CD8-positive, alpha-beta memory T cell (primary cell): ENCODE results near the gene SULT1B1. TPM values are rescaled to one million over a fixed set of nuclear protein-coding genes. Genes with fewer than 3 reads are reported as not detected.
A peak's percentile ranks its signal among the peaks of the same experiment; 100 is the strongest.

Experiments used
- CTCF ChIA-PET: fragments of 350-600 bp; sonication (Branson Sonifier 250); formaldehyde crosslinking; loops from one replicate; lab custom pipeline; 2021; ENCODE audit warnings: antibody characterized with exemption; lab: Charles Lee
- POLR2A ChIA-PET: fragments of 350-600 bp; sonication (Branson Sonifier 250); formaldehyde crosslinking; loops from one replicate; lab custom pipeline; 2021; ENCODE audit warnings: antibody characterized with exemption; lab: Charles Lee
- DNase-seq, 5 donors: peaks; one replicate each; pipeline versions ENCODE4 v3.0.0 to v3.0.0-alpha.2; 2020 to 2022; ENCODE audit warnings: mixed read lengths in 1 of 5
- H3K27ac ChIP-seq: one replicate; pipeline ENCODE4 v1.7.0; 2013; ENCODE audit warnings: low read depth, mild to moderate bottlenecking, low read length, moderate library complexity
- H3K27me3 ChIP-seq: 2 replicates; pipeline ENCODE4 v1.7.0; 2013; ENCODE audit warnings: low read length, mild to moderate bottlenecking; ENCODE audit not compliant: insufficient read depth, poor library complexity, severe bottlenecking
- H3K36me3 ChIP-seq: 2 replicates; pipeline ENCODE4 v1.7.0; 2013; ENCODE audit warnings: mild to moderate bottlenecking, low read length, moderate library complexity; ENCODE audit not compliant: insufficient read depth
- H3K4me1 ChIP-seq: 2 replicates; pipeline ENCODE4 v1.7.0; 2013; ENCODE audit warnings: mild to moderate bottlenecking, low read length, moderate library complexity; ENCODE audit not compliant: insufficient read depth
- H3K4me3 ChIP-seq: 2 replicates; pipeline ENCODE4 v1.7.0; 2013; ENCODE audit warnings: mild to moderate bottlenecking, low read length
- H3K9me3 ChIP-seq: 2 replicates; pipeline ENCODE4 v1.7.0; 2013; ENCODE audit warnings: mild to moderate bottlenecking, low read length
- H3K27ac Mint-ChIP-seq, 8 donors: one replicate each; pipeline ENCODE4 v1.8.0; 2020 to 2021; ENCODE audit warnings: mixed read lengths in 8 of 8, mild to moderate bottlenecking in 6 of 8, inconsistent platforms in 3 of 8, moderate library complexity in 3 of 8
- H3K27me3 Mint-ChIP-seq, 2 donors: one replicate each; pipeline ENCODE4 v1.8.0; 2020 to 2021; ENCODE audit warnings: mixed read lengths in 2 of 2, mild to moderate bottlenecking in 1 of 2, moderate library complexity in 1 of 2
- H3K36me3 Mint-ChIP-seq, 3 donors: one replicate each; pipeline ENCODE4 v1.8.0; 2020 to 2021; ENCODE audit warnings: mixed read lengths in 3 of 3, inconsistent platforms in 1 of 3, mild to moderate bottlenecking in 1 of 3
- H3K4me1 Mint-ChIP-seq, 3 donors: one replicate each; pipeline ENCODE4 v1.8.0; 2020 to 2021; ENCODE audit warnings: mixed read lengths in 3 of 3, inconsistent platforms in 1 of 3, mild to moderate bottlenecking in 1 of 3
- H3K4me3 Mint-ChIP-seq, 7 donors: one replicate each; pipeline ENCODE4 v1.8.0; 2020 to 2021; ENCODE audit warnings: mixed read lengths in 7 of 7, mild to moderate bottlenecking in 6 of 7, moderate library complexity in 4 of 7, inconsistent platforms in 2 of 7
- H3K9me3 Mint-ChIP-seq, 5 donors: one replicate each; pipeline ENCODE4 v1.8.0; 2020 to 2022; ENCODE audit warnings: mixed read lengths in 5 of 5, mild to moderate bottlenecking in 3 of 5, moderate library complexity in 2 of 5, inconsistent platforms in 1 of 5
- polyA plus RNA-seq: library from polyadenylated mRNA; unstranded; fragments of 300-500 nt; fragmentation: Illumina TruSeq; gene quantifications from one replicate; pipeline ENCODE4 v1.2.3, GENCODE V29; 2021
- total RNA-seq, 2 experiments: library from RNA; stranded (reverse); gene quantifications; one replicate each; pipeline ENCODE4 v1.2.3, GENCODE V29; 2021

The SULT1B1 gene
- total and polyA plus RNA-seq, 3 experiments from 2014 or later: 0.20 to 1.8 (median 0.22) TPM

- DNase-seq: no peak
- Histone ChIP-seq H3K9me3 (no peaks in the 10 kb centered on the region), H3K27me3 (no peaks in the 10 kb centered on the region), H3K27ac (no peak overlapping the region), H3K4me3 (no peak overlapping the region), H3K4me1 (peaks cover 31% of the 10 kb centered on the region), H3K36me3 (no peaks in the 10 kb centered on the region)
- Mint-ChIP-seq H3K27ac (no peak overlapping the region), H3K36me3 (no peaks in the 10 kb centered on the region), H3K9me3 (peaks cover 0 to 5% (median 0%) of the 10 kb centered on the region in 5 donors), H3K4me1 (peaks cover 17 to 33% (median 26%) of the 10 kb centered on the region in 3 donors), H3K27me3 (no peaks in the 10 kb centered on the region), H3K4me3 (no peak overlapping the region)
- ChIA-PET CTCF (no interaction called here), POLR2A (no interaction called here)
These were observed 2.8 kb upstream of the SULT1B1 start for GRCh38 chr4:69763233-69763632.

- POLR2A ChIA-PET: no interaction called here
- H3K9me3 ChIP-seq: no peaks in the 10 kb centered on the region
- H3K36me3 Mint-ChIP-seq: no peaks in the 10 kb centered on the region
- H3K27me3 ChIP-seq: no peaks in the 10 kb centered on the region
- peaks cover 0 to 2% (median 0%) of the 10 kb centered on the region in 5 donors for H3K9me3 Mint-ChIP-seq
- peaks cover 27% of the 10 kb centered on the region for H3K4me1 ChIP-seq
- H3K4me1 Mint-ChIP-seq: peaks cover 17 to 40% (median 29%) of the 10 kb centered on the region in 3 donors
- DNase-seq: no peak
- H3K27ac ChIP-seq: no peak overlapping the region
- peak overlapping the region; percentile 45 for H3K4me3 ChIP-seq
- H3K27me3 Mint-ChIP-seq: peaks cover 0 to 1% of the 10 kb centered on the region in 2 donors
- no peaks in the 10 kb centered on the region for H3K36me3 ChIP-seq
- H3K27ac Mint-ChIP-seq: peak overlapping the region in 1 of 8 donors; percentile 5
- H3K4me3 Mint-ChIP-seq: peak overlapping the region in 4 of 7 donors; percentile 11 to 63 (median 34)
- CTCF ChIA-PET: no interaction called here
These were observed 1.2 kb downstream of the SULT1B1 start for GRCh38 chr4:69759189-69759604.

GRCh38 chr4:69757464-69757863 is 3.0 kb downstream of the SULT1B1 start:
- Histone ChIP-seq H3K36me3 (no peaks in the 10 kb centered on the region), H3K27ac (no peak overlapping the region), H3K4me1 (peaks cover 14% of the 10 kb centered on the region), H3K27me3 (no peaks in the 10 kb centered on the region), H3K4me3 (no peak overlapping the region), H3K9me3 (no peaks in the 10 kb centered on the region)
- Mint-ChIP-seq H3K27me3 (peaks cover 0 to 1% of the 10 kb centered on the region in 2 donors), H3K9me3 (peaks cover 0 to 2% (median 0%) of the 10 kb centered on the region in 5 donors), H3K4me3 (no peak overlapping the region), H3K36me3 (no peaks in the 10 kb centered on the region), H3K27ac (no peak overlapping the region), H3K4me1 (peaks cover 14 to 31% (median 19%) of the 10 kb centered on the region in 3 donors)
- DNase-seq: no peak
- CTCF ChIA-PET: no interaction called here
- POLR2A ChIA-PET: no interaction called here

- peaks cover 0 to 1% (median 0%) of the 10 kb centered on the region in 5 donors for H3K9me3 Mint-ChIP-seq
- Histone ChIP-seq H3K27ac (no peak overlapping the region), H3K36me3 (no peaks in the 10 kb centered on the region), H3K4me1 (peaks cover 10% of the 10 kb centered on the region), H3K27me3 (no peaks in the 10 kb centered on the region), H3K9me3 (no peaks in the 10 kb centered on the region), H3K4me3 (no peak overlapping the region)
- no peaks in the 10 kb centered on the region for H3K36me3 Mint-ChIP-seq
- H3K27me3 Mint-ChIP-seq: peaks cover 0 to 1% of the 10 kb centered on the region in 2 donors
- ChIA-PET POLR2A (no interaction called here), CTCF (no interaction called here)
- H3K27ac Mint-ChIP-seq: no peak overlapping the region
- peaks cover 7 to 20% (median 10%) of the 10 kb centered on the region in 3 donors for H3K4me1 Mint-ChIP-seq
- DNase-seq: no peak
- no peak overlapping the region for H3K4me3 Mint-ChIP-seq
These were observed 5.4 kb downstream of the SULT1B1 start for GRCh38 chr4:69754926-69755580.

GRCh38 chr4:69753686-69754085 is 6.7 kb downstream of the SULT1B1 start:
- H3K27me3 ChIP-seq: no peaks in the 10 kb centered on the region
- H3K9me3 ChIP-seq: no peaks in the 10 kb centered on the region
- peaks cover 10% of the 10 kb centered on the region for H3K4me1 ChIP-seq
- no peak for DNase-seq
- Mint-ChIP-seq H3K27me3 (peaks cover 0 to 1% of the 10 kb centered on the region in 2 donors), H3K36me3 (no peaks in the 10 kb centered on the region), H3K4me3 (no peak overlapping the region), H3K9me3 (peaks cover 0 to 1% (median 0%) of the 10 kb centered on the region in 5 donors), H3K27ac (no peak overlapping the region), H3K4me1 (peaks cover 2 to 12% (median 3%) of the 10 kb centered on the region in 3 donors)
- H3K36me3 ChIP-seq: no peaks in the 10 kb centered on the region
- CTCF ChIA-PET: no interaction called here
- POLR2A ChIA-PET: no interaction called here
- no peak overlapping the region for H3K4me3 ChIP-seq
- H3K27ac ChIP-seq: no peak overlapping the region

GRCh38 chr4:69750346-69750745 is 10.1 kb downstream of the SULT1B1 start:
- ChIA-PET CTCF (no interaction called here), POLR2A (no interaction called here)
- Mint-ChIP-seq H3K27ac (no peak overlapping the region), H3K4me1 (peaks cover 0 to 3% (median 0%) of the 10 kb centered on the region in 3 donors), H3K4me3 (no peak overlapping the region), H3K36me3 (no peaks in the 10 kb centered on the region), H3K9me3 (peaks cover 0 to 12% (median 1%) of the 10 kb centered on the region in 5 donors), H3K27me3 (no peaks in the 10 kb centered on the region)
- no peaks in the 10 kb centered on the region for H3K9me3 ChIP-seq
- H3K27ac ChIP-seq: no peak overlapping the region
- no peak for DNase-seq
- H3K4me3 ChIP-seq: no peak overlapping the region
- H3K4me1 ChIP-seq: no peaks in the 10 kb centered on the region
- H3K27me3 ChIP-seq: no peaks in the 10 kb centered on the region
- H3K36me3 ChIP-seq: no peaks in the 10 kb centered on the region

GRCh38 chr4:69749771-69750170 is 10.6 kb downstream of the SULT1B1 start:
- Histone ChIP-seq H3K4me1 (no peaks in the 10 kb centered on the region), H3K27ac (no peak overlapping the region), H3K36me3 (no peaks in the 10 kb centered on the region), H3K9me3 (no peaks in the 10 kb centered on the region), H3K27me3 (no peaks in the 10 kb centered on the region), H3K4me3 (no peak overlapping the region)
- no peaks in the 10 kb centered on the region for H3K27me3 Mint-ChIP-seq
- H3K36me3 Mint-ChIP-seq: peaks cover 0 to under 1% (median 0%) of the 10 kb centered on the region in 3 donors
- ChIA-PET POLR2A (no interaction called here), CTCF (no interaction called here)
- no peak for DNase-seq
- no peak overlapping the region for H3K27ac Mint-ChIP-seq
- no peak overlapping the region for H3K4me3 Mint-ChIP-seq
- H3K4me1 Mint-ChIP-seq: no peaks in the 10 kb centered on the region
- peaks cover under 1 to 13% (median 2%) of the 10 kb centered on the region in 5 donors for H3K9me3 Mint-ChIP-seq

GRCh38 chr4:69748173-69748572 is 12.2 kb downstream of the SULT1B1 start:
- peaks cover 0 to 2% (median 0%) of the 10 kb centered on the region in 3 donors for H3K36me3 Mint-ChIP-seq
- DNase-seq: no peak
- Histone ChIP-seq H3K36me3 (no peaks in the 10 kb centered on the region), H3K27ac (no peak overlapping the region), H3K4me3 (no peak overlapping the region), H3K27me3 (no peaks in the 10 kb centered on the region), H3K9me3 (no peaks in the 10 kb centered on the region), H3K4me1 (no peaks in the 10 kb centered on the region)
- no peaks in the 10 kb centered on the region for H3K27me3 Mint-ChIP-seq
- H3K9me3 Mint-ChIP-seq: peaks cover 1 to 18% (median 5%) of the 10 kb centered on the region in 5 donors
- POLR2A ChIA-PET: no interaction called here
- no peak overlapping the region for H3K27ac Mint-ChIP-seq
- no peaks in the 10 kb centered on the region for H3K4me1 Mint-ChIP-seq
- H3K4me3 Mint-ChIP-seq: no peak overlapping the region
- CTCF ChIA-PET: no interaction called here
